HepG2 (cell line): ENCODE results near the gene TST. TPM values are rescaled to one million over a fixed set of nuclear protein-coding genes. Genes with fewer than 3 reads are reported as not detected.

Source experiments
- ARHGAP35 ChIP-seq: sonication (generic); formaldehyde crosslinking; IDR thresholded peaks from 2 replicates; pipeline ENCODE4 v1.9.0; 2022; ENCODE audit warnings: mild to moderate bottlenecking, inconsistent platforms, moderate library complexity, missing genetic modification reagents, borderline replicate concordance
- EHMT2 ChIP-seq: fragments of 200-600 bp; sonication (generic); IDR thresholded peaks from 2 replicates; pipeline ENCODE4 v1.7.0; 2017; ENCODE audit warnings: antibody characterized with exemption, low read depth, low read length, borderline replicate concordance
- FOXM1 ChIP-seq: sonication (generic); formaldehyde crosslinking; IDR thresholded peaks from 2 replicates; pipeline ENCODE4 v1.5.0; 2020; ENCODE audit warnings: missing genetic modification reagents
- HMG20B ChIP-seq: conservative IDR thresholded peaks from 2 replicates; pipeline ENCODE4 v1.6.1; 2016; ENCODE audit warnings: missing genetic modification reagents, missing compliant biosample characterization
- MZF1 ChIP-seq: sonication (generic); formaldehyde crosslinking; IDR thresholded peaks from 2 replicates; pipeline ENCODE4 v1.8.1; 2023; ENCODE audit warnings: mild to moderate bottlenecking, missing genetic modification reagents, borderline replicate concordance
- NR2F1 ChIP-seq, 2 experiments: fragments of 450-650 bp in 1 of 2; formaldehyde crosslinking in 1 of 2; IDR thresholded peaks; 2 replicates each; pipeline versions ENCODE4 v1.5.0 to v1.6.1; 2016 to 2020; ENCODE audit warnings: mild to moderate bottlenecking in 1 of 2, missing compliant biosample characterization in 1 of 2, missing genetic modification reagents in 1 of 2, moderate library complexity in 1 of 2
- REXO4 ChIP-seq: sonication (generic); formaldehyde crosslinking; IDR thresholded peaks from 2 replicates; pipeline ENCODE4 v1.8.0; 2022; ENCODE audit warnings: missing genetic modification reagents, mild to moderate bottlenecking, borderline replicate concordance
- RFX3 ChIP-seq: IDR thresholded peaks from 2 replicates; pipeline ENCODE4 v1.6.1; 2016; ENCODE audit warnings: missing biosample characterization, missing genetic modification reagents
- RNF2 ChIP-seq: fragments of 450-650 bp; conservative IDR thresholded peaks from 2 replicates; pipeline ENCODE4 v1.6.1; 2016; ENCODE audit warnings: low read depth
- SMAD1 ChIP-seq: sonication (generic); formaldehyde crosslinking; IDR thresholded peaks from 2 replicates; pipeline ENCODE4 v1.4.0; 2020; ENCODE audit warnings: missing genetic modification reagents, low read depth, mild to moderate bottlenecking, borderline replicate concordance
- SMARCE1 ChIP-seq: fragments of 450-650 bp; IDR thresholded peaks from 2 replicates; pipeline ENCODE4 v1.6.1; 2017; ENCODE audit warnings: borderline replicate concordance
- SP5 ChIP-seq: IDR thresholded peaks from 2 replicates; pipeline ENCODE4 v1.6.1; 2016; ENCODE audit warnings: low read depth, borderline replicate concordance
- SRSF1 ChIP-seq: fragments of 200-400 bp; formaldehyde crosslinking; optimal IDR thresholded peaks from 2 replicates; pipeline ENCODE3; 2017; ENCODE audit warnings: mild to moderate bottlenecking, low read depth, low read length, moderate library complexity
- THRA ChIP-seq: sonication (generic); formaldehyde crosslinking; IDR thresholded peaks from 2 replicates; pipeline ENCODE4 v1.4.0; 2020; ENCODE audit warnings: missing genetic modification reagents, borderline replicate concordance
- ZFP37 ChIP-seq: sonication (generic); formaldehyde crosslinking; IDR thresholded peaks from 2 replicates; pipeline ENCODE4 v1.4.0; 2020; ENCODE audit warnings: missing genetic modification reagents, borderline replicate concordance
- ZKSCAN5 ChIP-seq: sonication (generic); formaldehyde crosslinking; IDR thresholded peaks from 2 replicates; pipeline ENCODE4 v1.5.1; 2020; ENCODE audit warnings: mild to moderate bottlenecking, missing genetic modification reagents
- ZNF512B ChIP-seq: sonication (generic); formaldehyde crosslinking; IDR thresholded peaks from 2 replicates; pipeline ENCODE4 v1.5.1; 2020; ENCODE audit warnings: missing genetic modification reagents, mild to moderate bottlenecking, borderline replicate concordance
- ZNF720 ChIP-seq: sonication (generic); formaldehyde crosslinking; IDR thresholded peaks from 2 replicates; pipeline ENCODE4 v1.4.0; 2020; ENCODE audit warnings: missing genetic modification reagents
- ZZZ3 ChIP-seq: sonication (generic); formaldehyde crosslinking; IDR thresholded peaks from 2 replicates; pipeline ENCODE4 v1.4.0; 2020; ENCODE audit warnings: missing genetic modification reagents, mild to moderate bottlenecking, borderline replicate concordance
- polyA plus RNA-seq, 8 experiments: library from polyadenylated mRNA; depleted of rRNA in 3 of 8; stranded (reverse) in 7 of 8; unstranded in 1 of 8; fragments of >200 nt; fragmentation: Illumina TruSeq in 4 of 8; extraction: Trizol in 4 of 8; gene quantifications; 2 replicates each; pipeline versions ENCODE4 v1.2.1 to v1.2.3, GENCODE V29; 2011 to 2016; ENCODE audit warnings: low read depth in 4 of 8, missing spikeins in 1 of 8, mixed read lengths in 1 of 8; ENCODE audit not compliant: insufficient read depth in 1 of 8
- total RNA-seq, 5 experiments: library from RNA; depleted of rRNA; stranded (reverse); fragments of >200 nt; fragmentation: Illumina TruSeq; extraction: Trizol; gene quantifications; 2 replicates each; pipeline ENCODE4 v1.2.3, GENCODE V29; 2016; ENCODE audit warnings: low read depth in 1 of 5
- TF ChIP-seq, protein P1 (sequence below): sonication (generic); formaldehyde crosslinking; IDR thresholded peaks from 2 replicates; pipeline ENCODE4 v1.8.0; 2022; ENCODE audit warnings: mild to moderate bottlenecking, missing genetic modification reagents, borderline replicate concordance
- TF ChIP-seq, protein P2 (sequence below): sonication (generic); formaldehyde crosslinking; IDR thresholded peaks from 2 replicates; pipeline ENCODE4 v1.8.1; 2023; ENCODE audit warnings: mild to moderate bottlenecking, missing genetic modification reagents

Gene TST
- total and polyA plus RNA-seq, 2 of the 13 experiments (the other 11 are each of a cell fraction or from before 2014, with no cell fraction given): 44.6 to 63.6 TPM

GRCh38 chr22:37032535-37033460 lies 13.6 kb upstream of the TST start (continued):
- TF ChIP-seq, protein P1, sequence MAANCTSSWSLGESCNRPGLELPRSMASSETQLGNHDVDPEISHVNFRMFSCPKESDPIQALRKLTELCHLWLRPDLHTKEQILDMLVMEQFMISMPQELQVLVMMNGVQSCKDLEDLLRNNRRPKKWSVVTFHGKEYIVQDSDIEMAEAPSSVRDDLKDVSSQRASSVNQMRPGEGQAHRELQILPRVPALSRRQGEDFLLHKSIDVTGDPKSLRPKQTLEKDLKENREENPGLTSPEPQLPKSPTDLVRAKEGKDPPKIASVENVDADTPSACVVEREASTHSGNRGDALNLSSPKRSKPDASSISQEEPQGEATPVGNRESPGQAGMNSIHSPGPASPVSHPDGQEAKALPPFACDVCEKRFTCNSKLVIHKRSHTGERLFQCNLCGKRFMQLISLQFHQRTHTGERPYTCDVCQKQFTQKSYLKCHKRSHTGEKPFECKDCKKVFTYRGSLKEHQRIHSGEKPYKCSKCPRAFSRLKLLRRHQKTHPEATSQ (CRISPR knock-in tag): peak; percentile 91
- TF ChIP-seq FOXM1 (no peak), ARHGAP35 (CRISPR knock-in tag) (peak; percentile 45), SMAD1 (CRISPR knock-in tag) (no peak), ZNF720 (CRISPR knock-in tag) (no peak), SMARCE1 (no peak), ZZZ3 (CRISPR knock-in tag) (no peak; the same call in 1 of the 2 replicates), REXO4 (CRISPR knock-in tag) (0 out of 2 replicates have a peak, but pooled peaks have one; percentile 67), ZKSCAN5 (no peak), RFX3 (CRISPR knock-in tag) (peak; percentile 52; the same call in 1 of the 2 replicates), NR2F1 (CRISPR knock-in tag; IDR thresholded peaks at IDR 0.05) (peak; percentile 85 to 92), ZFP37 (CRISPR knock-in tag) (no peak), RNF2 (no peak), EHMT2 (peak; percentile 82; the same call in 1 of the 2 replicates), ZNF512B (CRISPR knock-in tag) (peak; percentile 51; the same call in 1 of the 2 replicates), THRA (CRISPR knock-in tag) (peak; percentile 96), HMG20B (CRISPR knock-in tag) (peak; percentile 90), MZF1 (CRISPR knock-in tag) (no peak), SP5 (CRISPR knock-in tag) (peak; percentile 96), SRSF1 (no peak)
- TF ChIP-seq, protein P2, sequence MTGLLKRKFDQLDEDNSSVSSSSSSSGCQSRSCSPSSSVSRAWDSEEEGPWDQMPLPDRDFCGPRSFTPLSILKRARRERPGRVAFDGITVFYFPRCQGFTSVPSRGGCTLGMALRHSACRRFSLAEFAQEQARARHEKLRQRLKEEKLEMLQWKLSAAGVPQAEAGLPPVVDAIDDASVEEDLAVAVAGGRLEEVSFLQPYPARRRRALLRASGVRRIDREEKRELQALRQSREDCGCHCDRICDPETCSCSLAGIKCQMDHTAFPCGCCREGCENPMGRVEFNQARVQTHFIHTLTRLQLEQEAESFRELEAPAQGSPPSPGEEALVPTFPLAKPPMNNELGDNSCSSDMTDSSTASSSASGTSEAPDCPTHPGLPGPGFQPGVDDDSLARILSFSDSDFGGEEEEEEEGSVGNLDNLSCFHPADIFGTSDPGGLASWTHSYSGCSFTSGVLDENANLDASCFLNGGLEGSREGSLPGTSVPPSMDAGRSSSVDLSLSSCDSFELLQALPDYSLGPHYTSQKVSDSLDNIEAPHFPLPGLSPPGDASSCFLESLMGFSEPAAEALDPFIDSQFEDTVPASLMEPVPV (CRISPR knock-in tag): peak; percentile 65; the same call in 1 of the 2 replicates
